Body of pancreas (tissue), 4 donors: ENCODE data around the gene SLX9. TPM values are rescaled to one million over a fixed set of nuclear protein-coding genes. Genes with fewer than 3 reads are reported as not detected.
A peak's percentile ranks its signal among the peaks of the same experiment; 100 is the strongest.

Source experiments
- ATAC-seq: fragments of 150-250 bp; one replicate; pipeline ENCODE4 v1.9.1; 2016
- DNase-seq, 4 donors: peaks; one replicate each; pipeline ENCODE4 v3.0.0-alpha.2; 2019
- H3K27ac ChIP-seq, 4 donors: fragments of 200-600 bp; sonication (generic); 1 replicate in 3 of 4; 2 replicates in 1 of 4; pipeline versions ENCODE4 v1.5.1 to v1.6.1; 2016 to 2019; ENCODE audit warnings: mild to moderate bottlenecking in 1 of 4, mixed read lengths in 1 of 4, moderate library complexity in 1 of 4
- H3K27me3 ChIP-seq, 2 donors: fragments of 200-600 bp; sonication (generic); one replicate each; pipeline ENCODE4 v1.6.0; 2016; ENCODE audit warnings: mild to moderate bottlenecking in 1 of 2
- H3K36me3 ChIP-seq, 2 donors: fragments of 200-600 bp; sonication (generic); replicated peaks in 1 of 2; 2 replicates each; pipeline ENCODE4 v1.5.1; 2016; ENCODE audit warnings: low read depth in 2 of 2; ENCODE audit not compliant: insufficient read depth in 1 of 2
- H3K4me1 ChIP-seq: fragments of 200-600 bp; sonication (generic); one replicate; pipeline ENCODE4 v1.6.0; 2016
- H3K4me3 ChIP-seq, 2 donors: fragments of 200-600 bp; sonication (generic); 1 replicate in 1 of 2; 2 replicates in 1 of 2; pipeline ENCODE4 v1.5.1; 2016 to 2019
- H3K9me3 ChIP-seq, 3 donors: fragments of 200-600 bp; sonication (generic); 1 replicate in 2 of 3; 2 replicates in 1 of 3; pipeline ENCODE4 v1.5.1; 2016
- POLR2A ChIP-seq, 3 donors: fragments of 450-650 bp; IDR thresholded peaks; one replicate each; pipeline ENCODE4 v1.6.1; 2016; ENCODE audit warnings: antibody characterized with exemption in 3 of 3, mild to moderate bottlenecking in 2 of 3
- WGBS, 2 donors: methylation state at CpG; one replicate each; pipeline ENCODE4 v1.1.5; 2017; 5-methylcytosine and 5-hydroxymethylcytosine counted together
- intact Hi-C: fragments of 100-400 bp; cut with DNase I; formaldehyde crosslinking; loops from one replicate; pipeline ENCODE4 v1.15.1; 2023
- total RNA-seq, 2 donors: library from RNA; depleted of rRNA; stranded (reverse); fragments of >200 nt; gene quantifications; one replicate each; pipeline ENCODE4 v1.1.0, GENCODE V29; 2016
- TF ChIP-seq, protein P1 (sequence below), 7 experiments: fragments of 450-650 bp in 4 of 7; fragments of 200-600 bp in 3 of 7; sonication (generic) in 3 of 7; IDR thresholded peaks; one replicate each; pipeline ENCODE4 v1.5.1; 2016 to 2019; ENCODE audit warnings: antibody characterized with exemption in 7 of 7

The SLX9 gene
- total RNA-seq, 2 donors from 2014 or later = 5.6 to 9.3 TPM

DNA sequence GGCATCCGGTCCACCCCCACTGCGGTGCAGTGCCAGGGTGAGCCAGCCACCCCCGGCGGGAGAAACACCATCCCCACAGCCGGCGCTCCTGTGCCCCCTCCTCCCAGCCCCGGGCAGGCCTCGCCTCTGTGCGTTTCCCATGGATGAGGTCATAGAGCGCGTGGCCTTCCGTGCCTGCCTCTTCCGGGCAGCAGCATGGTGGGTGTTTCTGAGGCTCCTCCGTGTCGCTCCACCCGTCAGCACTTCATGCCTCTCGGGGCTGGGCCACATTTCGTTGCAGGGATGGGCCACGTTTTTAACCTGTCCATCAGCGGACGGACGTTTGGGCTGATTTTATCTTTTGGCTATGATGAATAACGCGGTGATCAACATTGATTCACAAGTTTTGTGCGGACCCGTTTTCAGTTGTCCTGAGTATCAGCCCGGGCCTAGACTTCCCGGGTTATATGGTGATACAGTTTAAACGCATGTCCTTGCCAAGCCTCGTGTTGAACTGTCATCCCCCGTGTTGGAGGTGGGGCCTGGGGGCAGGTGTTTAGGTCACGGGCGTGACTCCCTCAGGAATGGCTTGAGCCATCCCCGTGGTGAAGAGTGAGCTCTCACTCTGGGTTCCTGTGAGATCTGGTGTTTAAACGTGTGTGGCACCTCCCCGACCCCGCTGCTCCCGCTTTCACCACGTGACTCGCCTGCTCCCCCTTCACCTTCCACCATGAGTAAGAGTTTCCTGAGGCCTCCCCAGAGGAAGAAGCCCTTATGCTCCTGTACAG is 64.8 kb downstream of the SLX9 start:
- Histone ChIP-seq H3K36me3 (no peaks in the 10 kb centered on the region), H3K27me3 (peaks cover 0 to 3% of the 10 kb centered on the region in 2 donors), H3K4me3 (no peak overlapping the region), H3K9me3 (no peaks in the 10 kb centered on the region), H3K27ac (no peak overlapping the region), H3K4me1 (no peaks in the 10 kb centered on the region)
- intact Hi-C loops = no loop called here
- ATAC-seq = no peak
- WGBS, 2 donors = 71 to 78% methylated on average over 39 to 40 of the region's 40 CpGs
- TF ChIP-seq, protein P1, sequence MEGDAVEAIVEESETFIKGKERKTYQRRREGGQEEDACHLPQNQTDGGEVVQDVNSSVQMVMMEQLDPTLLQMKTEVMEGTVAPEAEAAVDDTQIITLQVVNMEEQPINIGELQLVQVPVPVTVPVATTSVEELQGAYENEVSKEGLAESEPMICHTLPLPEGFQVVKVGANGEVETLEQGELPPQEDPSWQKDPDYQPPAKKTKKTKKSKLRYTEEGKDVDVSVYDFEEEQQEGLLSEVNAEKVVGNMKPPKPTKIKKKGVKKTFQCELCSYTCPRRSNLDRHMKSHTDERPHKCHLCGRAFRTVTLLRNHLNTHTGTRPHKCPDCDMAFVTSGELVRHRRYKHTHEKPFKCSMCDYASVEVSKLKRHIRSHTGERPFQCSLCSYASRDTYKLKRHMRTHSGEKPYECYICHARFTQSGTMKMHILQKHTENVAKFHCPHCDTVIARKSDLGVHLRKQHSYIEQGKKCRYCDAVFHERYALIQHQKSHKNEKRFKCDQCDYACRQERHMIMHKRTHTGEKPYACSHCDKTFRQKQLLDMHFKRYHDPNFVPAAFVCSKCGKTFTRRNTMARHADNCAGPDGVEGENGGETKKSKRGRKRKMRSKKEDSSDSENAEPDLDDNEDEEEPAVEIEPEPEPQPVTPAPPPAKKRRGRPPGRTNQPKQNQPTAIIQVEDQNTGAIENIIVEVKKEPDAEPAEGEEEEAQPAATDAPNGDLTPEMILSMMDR (IDR thresholded peaks at IDR 0.05) = no peak
- TF ChIP-seq POLR2A (IDR thresholded peaks at IDR 0.05) = no peak
- peak in 2 of 4 donors; percentile 3 for DNase-seq

DNA sequence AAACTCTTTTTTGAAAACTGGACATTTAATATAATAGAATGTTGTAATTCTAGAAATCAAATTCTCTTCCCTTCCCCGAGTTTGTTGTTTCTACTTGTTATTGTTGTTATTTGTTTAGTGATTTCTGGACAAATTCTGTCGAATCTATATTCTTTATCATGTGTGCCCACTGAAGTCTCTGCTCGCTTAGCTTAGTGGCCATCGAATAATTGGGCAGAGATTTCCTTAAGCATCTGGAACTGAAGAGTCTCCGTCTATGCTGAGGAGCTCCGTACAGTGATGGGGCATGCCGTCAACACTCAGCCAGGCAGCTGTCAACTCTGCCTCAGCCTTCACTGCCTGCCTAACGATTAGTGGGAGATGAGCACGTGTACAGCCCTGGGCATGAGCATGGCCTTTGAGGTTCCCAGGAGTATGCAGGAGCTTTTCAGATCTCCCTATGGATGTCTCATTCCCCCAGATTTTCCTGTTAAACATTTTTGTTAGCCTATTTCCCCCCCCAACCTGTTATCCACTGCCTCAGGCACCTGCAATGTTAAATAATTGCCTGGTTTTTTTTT is 66.8 kb downstream of the SLX9 start:
- Histone ChIP-seq H3K4me1 (no peaks in the 10 kb centered on the region), H3K9me3 (no peaks in the 10 kb centered on the region), H3K27me3 (no peaks in the 10 kb centered on the region), H3K4me3 (no peak overlapping the region), H3K27ac (no peak overlapping the region), H3K36me3 (no peaks in the 10 kb centered on the region)
- DNase-seq = peak in 1 of 4 donors; percentile 0
- intact Hi-C loops = no loop called here
- no peak for TF ChIP-seq POLR2A (IDR thresholded peaks at IDR 0.05)
- TF ChIP-seq, protein P1 (IDR thresholded peaks at IDR 0.05) = no peak
- WGBS, 2 donors = 67 to 71% methylated on average over 9 of the region's 9 CpGs
- no peak for ATAC-seq

DNA sequence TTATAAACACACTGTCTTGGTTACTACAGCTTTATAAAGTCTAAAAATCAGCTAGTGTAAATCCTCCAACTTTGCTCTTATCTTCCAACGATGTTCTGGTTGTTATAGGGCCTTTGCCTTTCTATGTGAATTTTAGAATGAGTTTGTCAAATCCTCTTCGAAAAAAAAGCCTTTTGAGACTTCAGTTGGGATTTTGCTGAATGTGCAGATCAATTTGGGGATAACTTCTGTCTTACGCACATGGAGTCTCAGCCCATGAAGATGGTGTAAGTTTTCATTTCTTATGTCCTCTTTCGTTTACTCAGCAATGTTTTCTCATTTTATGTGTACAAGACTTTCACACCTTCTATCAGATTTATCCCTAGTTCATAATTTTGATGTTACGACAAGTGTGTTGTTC is 69.8 kb downstream of the SLX9 start:
- H3K27ac ChIP-seq = no peak overlapping the region
- H3K9me3 ChIP-seq = no peaks in the 10 kb centered on the region
- H3K27me3 ChIP-seq = no peaks in the 10 kb centered on the region
- intact Hi-C loops = no loop called here
- TF ChIP-seq, protein P1 (IDR thresholded peaks at IDR 0.05) = no peak
- TF ChIP-seq POLR2A (IDR thresholded peaks at IDR 0.05) = no peak
- no peak overlapping the region for H3K4me3 ChIP-seq
- 71 to 75% methylated on average over 5 of the region's 5 CpGs for WGBS, 2 donors
- DNase-seq = no peak
- H3K36me3 ChIP-seq = no peaks in the 10 kb centered on the region
- ATAC-seq = no peak
- peaks cover 7% of the 10 kb centered on the region for H3K4me1 ChIP-seq

DNA sequence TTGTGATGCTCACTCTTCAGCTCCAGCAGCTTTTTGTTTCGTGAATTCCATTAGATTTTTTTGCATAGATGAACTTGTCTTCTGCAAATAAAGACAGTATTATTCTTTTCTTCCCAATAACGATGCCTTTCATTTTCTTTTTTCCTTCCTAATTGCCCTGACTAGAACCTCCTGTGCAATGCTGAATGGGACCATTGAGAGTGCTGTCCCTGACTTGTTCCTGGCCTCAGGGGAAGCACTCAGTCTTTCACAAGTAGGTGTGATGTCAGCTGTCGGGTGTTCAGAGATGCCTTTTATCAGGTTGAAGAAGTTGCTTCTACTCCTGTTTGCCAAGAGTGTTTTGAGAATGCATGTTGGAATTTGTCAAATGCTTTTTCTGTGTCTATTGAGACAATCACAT is 70.3 kb downstream of the SLX9 start:
- DNase-seq (no peak), ATAC-seq (no peak)
- 53 to 61% methylated on average over 3 of the region's 3 CpGs for WGBS, 2 donors
- TF ChIP-seq POLR2A (IDR thresholded peaks at IDR 0.05) = no peak
- TF ChIP-seq, protein P1 (IDR thresholded peaks at IDR 0.05) = no peak
- intact Hi-C loops = no loop called here
- no peaks in the 10 kb centered on the region for H3K9me3 ChIP-seq
- no peak overlapping the region for H3K4me3 ChIP-seq
- H3K36me3 ChIP-seq = no peaks in the 10 kb centered on the region
- no peak overlapping the region for H3K27ac ChIP-seq
- no peaks in the 10 kb centered on the region for H3K27me3 ChIP-seq
- H3K4me1 ChIP-seq = peaks cover 7% of the 10 kb centered on the region
